K562 (cell line): ENCODE measurements around the gene PLEKHH3. TPM values are rescaled to one million over a fixed set of nuclear protein-coding genes. Genes with fewer than 3 reads are reported as not detected.
A peak's percentile ranks its signal among the peaks of the same experiment; 100 is the strongest.

Experiments
- GTF2A2 ChIP-seq: IDR thresholded peaks from 2 replicates; pipeline ENCODE4 v1.6.1; 2016; ENCODE audit warnings: mild to moderate bottlenecking, missing genetic modification characterization, missing compliant biosample characterization
- JUNB ChIP-seq: fragments of 450-650 bp; formaldehyde crosslinking; conservative IDR thresholded peaks from 2 replicates; pipeline ENCODE4 v1.4.0; 2020; ENCODE audit warnings: mild to moderate bottlenecking
- MAZ ChIP-seq, 2 experiments: fragments of 450-650 bp in 1 of 2; sonication (generic) in 1 of 2; formaldehyde crosslinking; IDR thresholded peaks in 1 of 2; conservative IDR thresholded peaks in 1 of 2; 2 replicates each; pipeline versions ENCODE4 v1.4.0 to v1.5.0; 2020; ENCODE audit warnings: mild to moderate bottlenecking in 1 of 2, missing genetic modification reagents in 1 of 2
- MTF1 ChIP-seq: fragments of 250-450 bp; sonication (Bioruptor Pico); IDR thresholded peaks from 2 replicates; pipeline ENCODE4 v1.9.0; 2021; ENCODE audit warnings: moderate library complexity, mild to moderate bottlenecking, inconsistent platforms, borderline replicate concordance
- PURB ChIP-seq: sonication (generic); formaldehyde crosslinking; IDR thresholded peaks from 2 replicates; pipeline ENCODE4 v1.9.0; 2021; ENCODE audit warnings: low read depth, mild to moderate bottlenecking, missing genetic modification reagents
- RAD21 ChIP-seq, 2 experiments: fragments of 250-450 bp in 1 of 2; fragments of 450-650 bp in 1 of 2; sonication (Bioruptor Pico) in 1 of 2; formaldehyde crosslinking in 1 of 2; IDR thresholded peaks in 1 of 2; conservative IDR thresholded peaks in 1 of 2; 2 replicates each; pipeline versions ENCODE4 v1.4.0 to v1.8.0; 2020 to 2022; ENCODE audit warnings: mild to moderate bottlenecking in 2 of 2, moderate library complexity in 1 of 2
- RBM22 ChIP-seq: fragments of 200-400 bp; formaldehyde crosslinking; IDR thresholded peaks from 2 replicates; pipeline ENCODE4 v1.6.1; 2018; ENCODE audit warnings: low read length, low read depth; ENCODE audit not compliant: poor library complexity, severe bottlenecking
- RNF2 ChIP-seq: sonication (generic); IDR thresholded peaks from 2 replicates; pipeline ENCODE4 v1.6.1; 2016
- SETDB1 ChIP-seq: IDR thresholded peaks from one replicate; pipeline ENCODE4 v1.6.1; 2012; ENCODE audit warnings: low read length, control low read depth, inconsistent platforms
- SMAD4 ChIP-seq: fragments of 250-450 bp; sonication (Bioruptor Pico); conservative IDR thresholded peaks from 2 replicates; pipeline ENCODE4 v1.8.0; 2021; ENCODE audit warnings: inconsistent platforms, mild to moderate bottlenecking, moderate library complexity
- ZNF263 ChIP-seq: sonication (generic); formaldehyde crosslinking; IDR thresholded peaks from 2 replicates; pipeline ENCODE4 v1.8.0; 2022; ENCODE audit warnings: mild to moderate bottlenecking, missing genetic modification reagents, borderline replicate concordance
- polyA plus RNA-seq, 8 experiments: library from polyadenylated mRNA; depleted of rRNA in 4 of 8; stranded (reverse) in 5 of 8; unstranded in 3 of 8; fragments of >200 nt; fragmentation: Nextera tagmentation in 2 of 8; fragmentation: Illumina TruSeq in 1 of 8; extraction: Ambion mirVana in 2 of 8; extraction: Trizol in 1 of 8; gene quantifications; 2 replicates each; pipeline versions ENCODE4 v1.2.1 to v1.2.3, GENCODE V29; 2011 to 2014; ENCODE audit warnings: inconsistent platforms in 1 of 8, missing spikeins in 1 of 8
- total RNA-seq, 7 experiments: library from RNA; depleted of rRNA in 6 of 7; stranded (reverse); fragments of >200 nt in 6 of 7; fragmentation: Illumina TruSeq in 2 of 7; extraction: Trizol in 2 of 7; gene quantifications; 2 replicates each; pipeline versions ENCODE4 v1.2.1 to v1.2.3, GENCODE V29; 2011 to 2021; ENCODE audit warnings: low replicate concordance in 1 of 7
- TF ChIP-seq, protein P1 (sequence below): fragments of 450-650 bp; formaldehyde crosslinking; conservative IDR thresholded peaks from 2 replicates; pipeline ENCODE4 v1.4.0; 2022; ENCODE audit warnings: mild to moderate bottlenecking, missing genetic modification characterization
- TF ChIP-seq, protein P2 (sequence below): fragments of 250-450 bp; sonication (Bioruptor Pico); IDR thresholded peaks from 2 replicates; pipeline ENCODE4 v1.9.0; 2021; ENCODE audit warnings: mild to moderate bottlenecking, inconsistent platforms
- TF ChIP-seq, protein P3 (sequence below): fragments of 450-650 bp; formaldehyde crosslinking; IDR thresholded peaks from 2 replicates; pipeline ENCODE4 v1.4.0; 2022; ENCODE audit warnings: missing genetic modification characterization
- TF ChIP-seq, protein P4 (sequence below): sonication (generic); formaldehyde crosslinking; IDR thresholded peaks from 2 replicates; pipeline ENCODE4 v1.8.0; 2022; ENCODE audit warnings: mild to moderate bottlenecking, missing genetic modification reagents

The PLEKHH3 gene
- total and polyA plus RNA-seq, 9 of the 15 experiments (the other 6 are each of a cell fraction or from before 2014, with no cell fraction given): 0.58 to 34.5 (median 5.0) TPM

DNA sequence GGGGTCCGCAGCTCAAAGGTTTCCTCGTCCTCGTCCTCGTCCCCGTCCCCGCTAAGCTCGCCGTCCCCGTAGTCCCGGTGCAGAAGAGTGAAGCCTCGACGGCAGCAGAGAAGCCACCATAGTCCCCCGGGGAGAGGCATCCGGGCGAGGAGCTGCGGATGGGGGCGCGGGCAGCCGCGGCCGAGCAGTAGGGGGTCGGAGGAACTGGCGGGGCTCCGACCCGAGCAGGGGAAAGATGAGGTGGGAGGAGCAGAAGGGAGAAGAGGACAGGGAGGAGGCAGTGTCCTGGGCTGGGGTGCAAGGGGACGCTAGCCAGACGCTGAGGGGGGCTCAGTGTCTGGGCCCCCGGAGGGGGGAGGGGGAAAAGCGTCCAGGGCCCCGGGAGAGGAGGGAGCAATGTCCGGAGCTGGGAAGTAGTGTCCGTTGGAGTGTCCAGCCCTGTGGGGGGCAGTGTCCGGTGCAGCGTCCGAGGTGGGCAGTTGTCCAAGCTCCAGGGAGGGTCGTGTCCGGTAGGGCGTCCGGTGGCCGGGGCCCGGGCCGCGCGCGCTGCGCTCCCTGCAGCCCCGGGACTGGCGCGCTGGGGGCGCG lies at the start of gene PLEKHH3 (continued):
- TF ChIP-seq, protein P1, sequence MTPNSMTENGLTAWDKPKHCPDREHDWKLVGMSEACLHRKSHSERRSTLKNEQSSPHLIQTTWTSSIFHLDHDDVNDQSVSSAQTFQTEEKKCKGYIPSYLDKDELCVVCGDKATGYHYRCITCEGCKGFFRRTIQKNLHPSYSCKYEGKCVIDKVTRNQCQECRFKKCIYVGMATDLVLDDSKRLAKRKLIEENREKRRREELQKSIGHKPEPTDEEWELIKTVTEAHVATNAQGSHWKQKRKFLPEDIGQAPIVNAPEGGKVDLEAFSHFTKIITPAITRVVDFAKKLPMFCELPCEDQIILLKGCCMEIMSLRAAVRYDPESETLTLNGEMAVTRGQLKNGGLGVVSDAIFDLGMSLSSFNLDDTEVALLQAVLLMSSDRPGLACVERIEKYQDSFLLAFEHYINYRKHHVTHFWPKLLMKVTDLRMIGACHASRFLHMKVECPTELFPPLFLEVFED: no peak
- TF ChIP-seq, protein P2, sequence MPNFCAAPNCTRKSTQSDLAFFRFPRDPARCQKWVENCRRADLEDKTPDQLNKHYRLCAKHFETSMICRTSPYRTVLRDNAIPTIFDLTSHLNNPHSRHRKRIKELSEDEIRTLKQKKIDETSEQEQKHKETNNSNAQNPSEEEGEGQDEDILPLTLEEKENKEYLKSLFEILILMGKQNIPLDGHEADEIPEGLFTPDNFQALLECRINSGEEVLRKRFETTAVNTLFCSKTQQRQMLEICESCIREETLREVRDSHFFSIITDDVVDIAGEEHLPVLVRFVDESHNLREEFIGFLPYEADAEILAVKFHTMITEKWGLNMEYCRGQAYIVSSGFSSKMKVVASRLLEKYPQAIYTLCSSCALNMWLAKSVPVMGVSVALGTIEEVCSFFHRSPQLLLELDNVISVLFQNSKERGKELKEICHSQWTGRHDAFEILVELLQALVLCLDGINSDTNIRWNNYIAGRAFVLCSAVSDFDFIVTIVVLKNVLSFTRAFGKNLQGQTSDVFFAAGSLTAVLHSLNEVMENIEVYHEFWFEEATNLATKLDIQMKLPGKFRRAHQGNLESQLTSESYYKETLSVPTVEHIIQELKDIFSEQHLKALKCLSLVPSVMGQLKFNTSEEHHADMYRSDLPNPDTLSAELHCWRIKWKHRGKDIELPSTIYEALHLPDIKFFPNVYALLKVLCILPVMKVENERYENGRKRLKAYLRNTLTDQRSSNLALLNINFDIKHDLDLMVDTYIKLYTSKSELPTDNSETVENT (CRISPR knock-in tag): peak; percentile 87; the same call in 1 of the 2 replicates
- no peak for TF ChIP-seq GTF2A2 (tag)
- TF ChIP-seq RNF2: 0 out of 2 replicates have a peak, but pooled peaks have one; percentile 16
- TF ChIP-seq, protein P3, sequence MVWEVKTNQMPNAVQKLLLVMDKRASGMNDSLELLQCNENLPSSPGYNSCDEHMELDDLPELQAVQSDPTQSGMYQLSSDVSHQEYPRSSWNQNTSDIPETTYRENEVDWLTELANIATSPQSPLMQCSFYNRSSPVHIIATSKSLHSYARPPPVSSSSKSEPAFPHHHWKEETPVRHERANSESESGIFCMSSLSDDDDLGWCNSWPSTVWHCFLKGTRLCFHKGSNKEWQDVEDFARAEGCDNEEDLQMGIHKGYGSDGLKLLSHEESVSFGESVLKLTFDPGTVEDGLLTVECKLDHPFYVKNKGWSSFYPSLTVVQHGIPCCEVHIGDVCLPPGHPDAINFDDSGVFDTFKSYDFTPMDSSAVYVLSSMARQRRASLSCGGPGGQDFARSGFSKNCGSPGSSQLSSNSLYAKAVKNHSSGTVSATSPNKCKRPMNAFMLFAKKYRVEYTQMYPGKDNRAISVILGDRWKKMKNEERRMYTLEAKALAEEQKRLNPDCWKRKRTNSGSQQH: no peak
- peak; percentile 70 for TF ChIP-seq SMAD4 (CRISPR knock-in tag)
- TF ChIP-seq RBM22: peak; percentile 0
- TF ChIP-seq SETDB1: no peak
- TF ChIP-seq, protein P4, sequence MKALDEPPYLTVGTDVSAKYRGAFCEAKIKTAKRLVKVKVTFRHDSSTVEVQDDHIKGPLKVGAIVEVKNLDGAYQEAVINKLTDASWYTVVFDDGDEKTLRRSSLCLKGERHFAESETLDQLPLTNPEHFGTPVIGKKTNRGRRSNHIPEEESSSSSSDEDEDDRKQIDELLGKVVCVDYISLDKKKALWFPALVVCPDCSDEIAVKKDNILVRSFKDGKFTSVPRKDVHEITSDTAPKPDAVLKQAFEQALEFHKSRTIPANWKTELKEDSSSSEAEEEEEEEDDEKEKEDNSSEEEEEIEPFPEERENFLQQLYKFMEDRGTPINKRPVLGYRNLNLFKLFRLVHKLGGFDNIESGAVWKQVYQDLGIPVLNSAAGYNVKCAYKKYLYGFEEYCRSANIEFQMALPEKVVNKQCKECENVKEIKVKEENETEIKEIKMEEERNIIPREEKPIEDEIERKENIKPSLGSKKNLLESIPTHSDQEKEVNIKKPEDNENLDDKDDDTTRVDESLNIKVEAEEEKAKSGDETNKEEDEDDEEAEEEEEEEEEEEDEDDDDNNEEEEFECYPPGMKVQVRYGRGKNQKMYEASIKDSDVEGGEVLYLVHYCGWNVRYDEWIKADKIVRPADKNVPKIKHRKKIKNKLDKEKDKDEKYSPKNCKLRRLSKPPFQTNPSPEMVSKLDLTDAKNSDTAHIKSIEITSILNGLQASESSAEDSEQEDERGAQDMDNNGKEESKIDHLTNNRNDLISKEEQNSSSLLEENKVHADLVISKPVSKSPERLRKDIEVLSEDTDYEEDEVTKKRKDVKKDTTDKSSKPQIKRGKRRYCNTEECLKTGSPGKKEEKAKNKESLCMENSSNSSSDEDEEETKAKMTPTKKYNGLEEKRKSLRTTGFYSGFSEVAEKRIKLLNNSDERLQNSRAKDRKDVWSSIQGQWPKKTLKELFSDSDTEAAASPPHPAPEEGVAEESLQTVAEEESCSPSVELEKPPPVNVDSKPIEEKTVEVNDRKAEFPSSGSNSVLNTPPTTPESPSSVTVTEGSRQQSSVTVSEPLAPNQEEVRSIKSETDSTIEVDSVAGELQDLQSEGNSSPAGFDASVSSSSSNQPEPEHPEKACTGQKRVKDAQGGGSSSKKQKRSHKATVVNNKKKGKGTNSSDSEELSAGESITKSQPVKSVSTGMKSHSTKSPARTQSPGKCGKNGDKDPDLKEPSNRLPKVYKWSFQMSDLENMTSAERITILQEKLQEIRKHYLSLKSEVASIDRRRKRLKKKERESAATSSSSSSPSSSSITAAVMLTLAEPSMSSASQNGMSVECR (CRISPR knock-in tag): peak; percentile 74; the same call in 1 of the 2 replicates
- TF ChIP-seq MTF1 (CRISPR knock-in tag): no peak
- peak; percentile 53 to 73; a peak in 3 of 4 replicates for TF ChIP-seq MAZ (CRISPR knock-in tag; conservative IDR thresholded peaks at IDR 0.05 in 1 of 2, IDR thresholded peaks at IDR 0.05 in 1 of 2)
- 0 out of 4 replicates have a peak, but pooled peaks of 1 of the 2 experiments have one; percentile 8 for TF ChIP-seq RAD21 (CRISPR knock-in tag; conservative IDR thresholded peaks at IDR 0.05 in 1 of 2, IDR thresholded peaks at IDR 0.05 in 1 of 2)
- TF ChIP-seq ZNF263 (CRISPR knock-in tag): peak; percentile 23; the same call in 1 of the 2 replicates
- TF ChIP-seq PURB (CRISPR knock-in tag): no peak
- TF ChIP-seq JUNB (CRISPR knock-in tag): no peak
